Activated gamma-delta T cell treated with anti-CD3 and anti-CD28 coated beads, Interleukin-2, amount 50 U/mL, for 16 hours (primary cell): ENCODE measurements around the gene LRRC39.
"Not testable (repeated sequence)": the region's sequence is repeated elsewhere in the genome, so short reads cannot be mapped to it uniquely, and the experiment has no call there.

Source experiments
- DNase-seq: peaks from one replicate; pipeline ENCODE4 v3.0.0-alpha.2; 2020; ENCODE audit warnings: low read depth

The LRRC39 gene

DNA sequence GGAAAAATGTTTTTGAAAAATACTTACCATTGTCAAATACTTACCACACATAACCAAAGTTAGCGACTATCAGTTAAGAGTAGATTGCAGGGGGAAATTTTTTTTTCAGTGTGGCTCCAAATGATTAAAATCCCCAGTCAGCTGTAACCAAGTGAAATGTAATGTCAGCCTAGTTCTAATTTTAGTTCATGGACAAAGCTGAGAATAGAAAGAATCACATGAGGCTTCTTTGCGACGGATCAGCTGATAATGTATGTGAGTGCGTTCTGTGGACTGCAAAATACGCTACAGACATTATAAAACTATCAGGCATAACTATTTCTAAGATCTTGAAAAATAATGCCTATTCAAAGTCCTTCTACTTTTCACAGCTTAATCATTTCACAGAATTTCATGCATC, at the start of gene LRRC39:
TSS of gene LRRC39 (minus strand) at position 166 of the 400 bp plus-strand sequence. CDS start 9,740 bp downstream, outside the sequence.
- DNase-seq: no peak

- DNase-seq: no peak
These were observed 44.4 kb upstream of the LRRC39 start for GRCh38 chr1:100222428-100222827.

DNA sequence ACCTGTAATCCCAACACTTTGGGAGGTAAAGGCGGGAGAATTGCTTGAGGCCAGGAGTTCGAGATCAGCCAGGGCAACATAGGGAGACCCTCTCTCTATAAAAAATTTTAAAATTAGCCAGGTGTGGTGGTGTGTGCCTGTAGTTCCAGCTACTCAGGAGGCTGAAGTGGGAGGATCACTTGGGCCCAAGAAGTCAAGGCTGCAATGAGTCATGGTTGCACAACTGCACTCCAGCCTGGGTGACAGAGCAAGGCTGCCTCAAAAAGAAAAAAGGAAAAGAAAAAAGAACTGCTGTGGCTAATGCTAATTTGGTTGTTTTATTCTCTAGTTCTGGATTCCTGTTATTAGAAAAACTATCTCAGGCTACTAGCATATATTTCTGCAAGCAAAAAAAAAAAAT, 41.8 kb upstream of the LRRC39 start:
- DNase-seq: no peak

DNA sequence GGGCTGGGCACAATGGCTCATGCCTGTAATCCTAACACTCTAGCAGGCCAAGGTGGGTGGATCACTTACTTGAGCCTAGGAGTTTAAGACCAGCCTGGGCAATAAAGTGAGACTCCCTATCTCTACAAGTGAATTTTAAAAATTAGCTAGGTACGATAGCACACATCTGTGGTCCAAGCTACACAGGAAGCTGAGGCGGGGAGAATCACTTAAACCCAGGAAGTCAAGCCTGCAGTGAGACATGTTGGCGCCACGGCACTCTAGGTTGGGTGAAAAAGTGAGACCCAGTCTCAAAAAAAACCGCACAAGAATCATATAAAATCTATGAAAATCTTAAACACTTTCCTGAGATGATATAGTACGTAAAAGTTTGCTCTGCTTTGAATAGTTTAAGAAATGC, 41.4 kb upstream of the LRRC39 start:
- DNase-seq: no peak

DNA sequence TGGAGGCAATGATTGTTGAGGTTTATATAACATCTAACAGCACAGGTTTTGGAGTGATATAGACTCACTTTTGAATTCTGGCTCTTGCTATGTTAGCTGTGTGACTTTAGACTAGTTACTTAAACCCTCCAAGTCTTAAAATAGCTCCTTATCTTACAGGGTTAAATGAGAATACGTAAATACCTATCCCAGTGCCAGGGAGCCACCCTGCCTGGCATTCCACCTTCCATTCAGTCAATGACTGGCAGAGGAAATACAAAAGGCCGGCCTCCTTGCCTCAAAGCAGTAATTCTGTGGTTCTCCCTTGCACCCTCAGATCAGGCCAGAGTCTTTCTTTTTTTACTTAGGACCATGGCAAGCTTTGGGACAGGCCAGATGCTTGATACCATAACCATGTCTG, 39.8 kb upstream of the LRRC39 start:
- DNase-seq: no peak

GRCh38 chr1:100215101-100215500, 37.0 kb upstream of the LRRC39 start:
- DNase-seq: no peak

GRCh38 chr1:100213141-100213540, 35.1 kb upstream of the LRRC39 start:
- DNase-seq: no peak

GRCh38 chr1:100206301-100206700, 28.2 kb upstream of the LRRC39 start:
- no peak for DNase-seq

GRCh38 chr1:100205593-100205992, 27.5 kb upstream of the LRRC39 start:
- not testable (repeated sequence) for DNase-seq

DNA sequence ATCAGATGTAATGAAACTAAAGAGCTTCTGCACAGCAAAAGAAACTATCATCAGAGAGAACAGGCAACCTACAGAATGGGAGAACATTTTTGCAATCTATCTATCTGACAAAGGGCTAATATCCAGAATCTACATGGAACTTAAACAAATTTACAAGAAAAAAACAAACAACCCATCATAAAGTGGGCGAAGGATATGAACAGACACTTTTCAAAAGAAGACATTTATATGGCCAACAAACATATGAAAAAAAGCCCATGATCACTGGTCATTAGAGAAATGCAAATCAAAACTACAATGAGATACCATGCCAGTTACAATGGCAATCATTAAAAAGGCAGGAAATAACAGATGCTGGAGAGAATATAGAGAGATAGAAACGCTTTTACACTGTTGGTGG, 27.0 kb upstream of the LRRC39 start:
- DNase-seq: not testable (repeated sequence)

GRCh38 chr1:100202703-100203102, 24.6 kb upstream of the LRRC39 start:
- not testable (repeated sequence) for DNase-seq

- DNase-seq: not testable (repeated sequence)
These were observed 22.0 kb upstream of the LRRC39 start for GRCh38 chr1:100200060-100200459.

- no peak for DNase-seq
These were observed 20.5 kb upstream of the LRRC39 start for GRCh38 chr1:100198596-100198995.

DNA sequence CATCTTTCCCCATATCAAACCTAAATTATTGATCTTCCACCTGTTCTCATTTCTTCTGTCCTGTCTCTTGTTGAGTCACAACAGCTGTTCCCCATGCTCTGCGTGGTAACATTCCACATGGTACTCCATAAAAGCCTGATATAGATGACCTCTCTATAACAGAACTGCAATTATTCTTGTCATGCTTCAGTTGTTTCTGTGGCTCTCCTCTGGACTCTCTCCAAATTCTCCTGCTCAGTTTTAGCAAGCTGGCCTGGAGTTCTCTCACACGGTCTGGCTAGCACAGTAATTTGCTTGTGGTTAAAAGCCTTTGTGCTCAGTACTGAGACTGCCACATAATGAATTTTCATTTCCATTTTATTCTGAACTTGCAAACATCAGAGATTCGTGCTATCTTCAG, 10.6 kb upstream of the LRRC39 start:
- no peak for DNase-seq

DNA sequence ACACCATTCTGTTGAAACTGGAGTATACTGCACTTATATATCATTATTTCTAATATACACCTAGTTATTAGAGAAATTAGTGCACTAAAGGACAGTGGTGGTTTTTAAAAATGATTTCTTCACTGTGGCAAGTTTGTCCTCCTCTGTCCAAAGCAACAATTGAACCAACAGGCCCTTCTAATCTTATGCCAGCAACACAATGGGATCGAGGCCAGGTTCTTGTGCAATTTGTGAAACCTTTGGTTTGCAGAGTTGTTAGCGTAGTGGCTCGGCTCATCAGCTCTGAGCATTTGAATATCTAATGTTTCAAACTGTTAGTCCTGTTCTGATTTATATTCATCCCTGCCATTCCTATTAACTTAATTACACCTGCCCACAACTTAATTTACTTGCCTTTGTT, 9.9 kb upstream of the LRRC39 start:
- DNase-seq: no peak

DNA sequence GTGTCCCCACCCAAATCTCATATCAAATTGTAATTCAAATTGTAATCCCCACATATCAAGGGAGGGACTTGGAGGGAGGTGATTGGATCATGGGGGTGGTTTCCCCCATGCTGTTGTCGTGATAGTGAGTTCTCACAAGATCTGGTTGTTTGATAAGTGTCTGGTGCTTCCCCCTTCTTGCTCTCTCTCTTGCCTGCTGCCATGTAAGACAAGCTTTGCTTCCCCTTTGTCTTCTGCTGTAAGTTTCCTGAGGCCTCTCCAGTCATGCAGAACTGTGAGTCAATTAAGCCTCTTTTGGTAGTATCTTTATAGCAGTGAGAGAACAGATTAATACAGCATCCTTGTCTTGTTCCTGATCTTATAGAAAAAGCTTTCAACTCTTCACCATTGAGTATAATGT, 6.5 kb upstream of the LRRC39 start:
- DNase-seq: no peak

DNA sequence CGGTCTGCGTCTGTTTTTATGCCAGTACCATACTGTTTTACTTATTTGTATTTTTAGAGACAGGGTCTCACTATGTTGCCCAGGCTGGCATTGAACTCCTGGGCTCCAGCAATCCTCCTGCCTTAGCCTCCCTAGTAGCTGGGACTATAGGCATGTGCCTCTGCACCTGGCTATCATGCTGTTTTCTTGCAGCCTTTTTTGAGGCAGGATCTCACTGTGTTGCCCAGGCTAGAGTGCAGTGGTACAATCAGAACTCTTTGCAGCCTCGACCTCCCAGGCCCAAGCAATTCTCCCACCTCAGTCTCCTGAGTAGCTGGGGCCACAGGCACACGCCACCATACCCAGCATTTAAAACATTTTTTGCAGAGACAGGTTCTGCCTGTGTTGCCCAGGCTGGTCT, 5.3 kb upstream of the LRRC39 start:
- DNase-seq: no peak

GRCh38 chr1:100177295-100178041, 588 bp downstream of the LRRC39 start:
- DNase-seq: no peak

DNA sequence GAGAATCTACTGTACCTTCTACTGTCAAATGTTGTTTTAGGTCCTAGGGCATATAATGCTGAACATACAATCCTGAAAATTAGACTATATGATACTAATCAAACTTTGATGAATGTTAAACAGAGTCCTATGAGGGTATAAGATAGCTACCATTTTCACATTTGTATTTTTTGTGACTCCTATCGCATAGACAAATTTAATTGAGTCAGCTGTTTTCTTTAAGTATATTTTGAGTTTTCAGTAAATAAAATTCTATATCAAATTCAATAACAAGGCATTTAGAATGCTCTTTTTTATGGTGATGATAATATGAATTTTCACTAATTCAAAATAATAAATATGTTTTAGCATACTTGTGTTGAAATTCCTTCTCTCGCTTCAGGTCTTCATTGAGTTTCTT, 10.0 kb downstream of the LRRC39 start:
- DNase-seq: no peak

GRCh38 chr1:100164702-100165101, 13.4 kb downstream of the LRRC39 start:
- DNase-seq: no peak

- no peak for DNase-seq
These were observed 13.8 kb downstream of the LRRC39 start for GRCh38 chr1:100164216-100164615.

- DNase-seq: no peak
These were observed 15.2 kb downstream of the LRRC39 start for GRCh38 chr1:100162881-100163280.

DNA sequence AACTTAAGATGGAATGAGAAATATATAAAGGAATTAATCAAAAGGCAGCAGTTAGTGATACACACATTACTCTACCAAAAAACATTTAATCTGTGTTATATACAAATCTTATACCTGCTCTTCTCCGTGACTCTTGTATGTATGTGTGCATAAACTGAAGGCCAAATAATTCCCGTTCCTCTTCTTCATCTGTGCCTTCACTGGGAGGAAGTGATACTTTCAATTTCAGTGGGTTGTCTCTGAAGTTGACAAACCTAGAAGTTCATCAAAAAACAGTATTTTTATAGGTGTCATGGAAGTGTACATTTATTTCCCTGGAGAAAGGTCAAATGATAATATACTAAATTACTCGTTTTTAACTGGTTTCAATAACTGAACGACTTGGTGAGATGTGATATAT, 25.8 kb downstream of the LRRC39 start:
- DNase-seq: no peak

GRCh38 chr1:100151679-100152078, 26.4 kb downstream of the LRRC39 start:
- DNase-seq: no peak
